DLD1 (cell line): ENCODE results near the gene FGF6.
"Not testable (repeated sequence)": the region's sequence is repeated elsewhere in the genome, so short reads cannot be mapped to it uniquely, and the experiment has no call there.

Experiments used
- in situ Hi-C: cut with HindIII; loops from 2 replicates; pipeline ENCODE4 v1.10.0; 2017; ENCODE audit warnings: low sequenced_read_pairs

Gene FGF6, protein sequence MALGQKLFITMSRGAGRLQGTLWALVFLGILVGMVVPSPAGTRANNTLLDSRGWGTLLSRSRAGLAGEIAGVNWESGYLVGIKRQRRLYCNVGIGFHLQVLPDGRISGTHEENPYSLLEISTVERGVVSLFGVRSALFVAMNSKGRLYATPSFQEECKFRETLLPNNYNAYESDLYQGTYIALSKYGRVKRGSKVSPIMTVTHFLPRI

DNA sequence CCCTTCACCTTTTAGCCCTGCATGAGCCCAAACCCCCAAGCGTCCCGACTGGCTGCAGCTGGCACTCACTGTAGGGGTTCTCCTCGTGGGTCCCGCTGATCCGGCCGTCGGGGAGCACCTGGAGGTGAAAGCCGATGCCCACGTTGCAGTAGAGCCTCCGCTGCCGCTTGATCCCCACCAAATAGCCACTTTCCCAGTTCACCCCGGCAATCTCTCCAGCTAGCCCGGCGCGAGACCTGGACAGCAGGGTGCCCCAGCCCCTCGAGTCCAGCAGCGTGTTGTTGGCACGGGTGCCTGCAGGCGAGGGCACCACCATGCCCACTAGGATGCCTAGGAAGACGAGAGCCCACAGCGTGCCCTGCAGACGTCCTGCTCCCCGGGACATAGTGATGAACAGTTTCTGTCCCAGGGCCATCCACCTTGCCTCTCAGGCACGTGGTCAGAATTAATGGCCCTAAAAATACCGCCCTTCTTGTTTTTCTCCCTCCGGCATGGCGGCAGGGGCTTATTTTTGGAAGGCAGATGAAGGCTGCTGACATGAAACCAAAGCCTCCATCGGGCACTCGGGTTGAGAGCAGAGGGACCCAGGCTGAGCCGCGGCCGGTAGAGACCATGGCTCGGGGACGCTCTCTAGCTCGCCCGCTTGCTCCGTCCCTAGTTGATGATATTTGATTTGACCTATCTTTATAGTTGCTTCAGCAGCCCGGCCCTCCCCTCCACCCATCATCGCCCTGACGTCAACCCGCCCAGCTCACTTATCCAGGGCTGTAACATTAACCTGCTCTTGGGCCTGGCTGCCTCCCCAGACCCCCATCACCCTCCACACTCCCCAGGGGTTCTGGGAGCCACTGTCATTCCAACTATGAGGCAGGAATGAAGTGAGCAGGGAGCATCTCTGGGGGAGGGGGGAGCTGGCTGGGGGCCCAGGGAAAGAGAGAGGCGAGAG is at the start of gene FGF6:
FGF6 (minus strand) TSS at position 660 of the 946 bp plus-strand sequence; CDS start at position 415, 245 bp downstream.
- in situ Hi-C loops: no loop called here

DNA sequence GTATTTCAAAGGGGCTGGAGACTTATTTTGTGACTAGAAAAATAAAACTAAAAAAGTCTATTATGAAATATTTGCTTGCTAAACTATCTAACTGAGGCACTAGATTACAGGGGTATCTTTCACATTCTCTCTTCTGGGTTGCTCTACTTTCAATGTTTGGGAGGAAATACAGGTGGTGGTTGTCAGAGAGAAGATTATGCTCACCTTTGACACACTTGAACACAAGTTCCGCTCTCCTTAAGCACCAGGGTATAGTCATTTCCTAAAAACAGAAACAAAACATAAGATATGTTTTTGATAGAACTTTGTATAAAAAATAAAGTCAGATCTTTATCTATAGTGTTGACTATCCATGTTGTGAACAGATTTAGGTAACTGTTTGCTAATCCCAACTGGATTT is 45.4 kb upstream of the FGF6 start:
- in situ Hi-C loops: no loop called here

DNA sequence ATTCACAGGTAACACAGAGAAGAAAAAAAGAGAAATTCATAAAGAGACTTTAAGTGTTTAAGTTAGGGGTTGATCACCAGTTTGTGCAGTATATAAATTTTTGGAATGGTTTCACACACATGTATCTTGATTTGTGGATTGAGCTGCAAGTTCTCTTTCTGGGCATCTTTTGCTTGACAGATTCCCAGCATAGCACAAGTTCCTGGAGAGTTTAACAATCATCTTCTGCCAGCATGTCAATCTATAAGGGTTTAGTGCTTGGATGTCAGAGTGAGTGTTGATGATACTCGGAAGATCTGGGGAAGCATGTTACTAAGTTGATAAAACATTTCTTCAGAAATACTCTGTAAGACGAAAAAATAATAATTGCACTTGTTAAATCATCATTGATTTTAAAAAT is 43.9 kb upstream of the FGF6 start:
- in situ Hi-C loops: no loop called here

DNA sequence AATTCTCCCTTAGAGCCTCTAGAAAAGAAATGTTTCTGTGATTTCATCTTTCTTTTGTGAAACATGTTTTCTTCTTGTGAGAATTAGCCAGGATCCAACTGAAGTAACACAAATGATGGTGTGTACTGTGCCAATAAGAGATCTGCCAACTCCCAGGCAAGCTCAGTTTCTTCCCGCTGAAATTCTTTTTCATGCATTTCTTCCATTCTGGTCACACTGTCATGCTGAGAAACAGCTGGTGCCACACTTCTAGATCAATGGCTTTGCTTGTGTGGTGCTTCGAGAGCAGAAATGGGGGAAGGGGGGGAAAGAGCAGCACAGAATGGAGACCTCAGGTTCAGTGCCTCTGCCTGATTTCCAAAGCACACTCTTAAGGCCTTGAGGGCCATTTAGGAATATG is 41.4 kb upstream of the FGF6 start:
- in situ Hi-C loops: no loop called here

DNA sequence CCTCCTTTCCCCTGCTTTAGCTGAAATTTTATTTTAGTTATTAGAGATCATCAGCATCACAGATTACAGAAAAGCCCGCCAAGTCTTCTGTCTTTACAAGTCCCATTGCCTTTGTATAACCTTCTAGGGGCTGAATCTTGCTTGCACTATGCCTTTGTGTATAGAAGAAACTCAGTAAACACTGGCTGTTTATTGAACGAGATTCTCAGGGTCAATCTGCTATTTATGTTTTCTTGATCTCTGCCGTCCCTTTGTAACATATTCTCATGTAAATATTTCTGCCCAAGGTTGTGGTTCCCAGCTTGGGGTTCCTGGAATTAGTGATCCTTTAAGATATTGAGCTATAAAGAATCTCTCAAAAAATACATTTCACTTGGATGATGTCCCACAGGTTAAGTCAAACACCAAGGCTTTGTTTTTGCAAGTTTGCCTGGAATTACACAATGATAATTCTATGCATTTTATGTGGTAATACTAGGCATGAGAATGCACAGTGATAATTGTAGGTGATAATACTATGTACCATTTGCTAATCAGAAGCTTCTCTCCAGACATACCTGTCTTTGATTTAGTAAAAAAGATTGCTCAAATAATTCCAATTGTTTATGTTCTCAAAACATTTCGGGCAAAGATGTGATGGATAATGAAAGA is 40.6 kb upstream of the FGF6 start:
- in situ Hi-C loops: no loop called here

DNA sequence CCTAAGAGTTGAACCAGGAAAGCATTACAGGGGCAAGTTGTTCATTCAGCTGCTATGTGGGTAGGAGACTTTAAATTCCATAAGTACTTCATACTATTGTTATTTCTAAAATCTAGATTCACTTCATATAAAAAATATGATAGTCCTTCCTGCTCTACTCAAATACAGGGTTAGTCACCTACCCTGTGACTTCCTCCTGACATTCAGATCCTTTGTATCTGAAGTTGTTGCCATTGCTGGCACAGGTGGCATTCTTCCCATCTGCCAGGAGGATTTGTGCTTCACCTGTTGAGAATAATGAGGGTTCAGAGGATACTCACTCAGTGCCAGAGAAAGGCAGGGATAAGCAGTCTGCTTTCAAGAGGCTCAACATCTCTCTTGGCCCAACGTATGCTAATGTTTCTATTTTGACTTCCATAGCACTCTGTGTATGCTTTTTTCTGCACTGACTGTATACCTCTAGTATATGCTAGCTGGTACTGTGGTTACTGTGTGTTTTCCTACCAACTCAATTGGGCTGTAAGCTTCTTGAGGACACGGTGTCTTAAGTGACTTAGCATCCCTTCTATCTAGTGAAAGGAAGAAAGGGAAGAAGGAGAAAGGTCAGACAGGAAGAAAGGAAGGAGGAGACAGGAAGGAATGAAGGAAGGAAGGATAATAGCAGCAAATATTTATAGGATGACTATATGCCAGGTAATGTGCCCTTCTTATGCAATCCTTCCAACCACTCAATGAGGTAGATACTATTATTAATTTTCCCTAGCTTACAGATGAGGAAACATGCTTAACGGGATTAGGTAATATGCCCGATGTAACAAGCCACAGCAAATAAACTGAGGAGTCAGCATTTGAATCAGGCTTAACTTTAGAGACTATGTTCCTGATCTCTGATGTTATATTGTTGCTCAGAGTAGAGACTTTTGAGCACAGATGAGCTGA is 38.5 kb upstream of the FGF6 start:
- in situ Hi-C loops: no loop called here

DNA sequence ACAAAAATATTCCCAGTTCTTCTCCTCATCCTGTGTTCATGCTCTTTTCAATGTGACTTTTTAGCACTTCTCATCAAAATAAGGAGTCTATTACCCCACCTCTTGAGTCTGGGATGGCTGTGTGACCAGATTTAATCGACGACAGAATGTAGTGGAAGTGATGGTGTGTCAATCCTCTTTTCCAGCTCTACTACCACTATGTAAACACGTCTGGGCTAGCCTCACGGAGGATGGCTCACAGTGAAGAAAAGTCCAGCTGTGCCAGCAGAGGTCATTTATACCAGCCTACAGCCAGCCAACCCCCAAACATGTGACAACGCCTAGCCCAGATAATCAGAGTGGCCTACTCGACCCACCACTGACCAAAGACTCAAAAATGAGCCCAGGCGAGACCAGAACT is 37.3 kb upstream of the FGF6 start:
- in situ Hi-C loops: no loop called here

DNA sequence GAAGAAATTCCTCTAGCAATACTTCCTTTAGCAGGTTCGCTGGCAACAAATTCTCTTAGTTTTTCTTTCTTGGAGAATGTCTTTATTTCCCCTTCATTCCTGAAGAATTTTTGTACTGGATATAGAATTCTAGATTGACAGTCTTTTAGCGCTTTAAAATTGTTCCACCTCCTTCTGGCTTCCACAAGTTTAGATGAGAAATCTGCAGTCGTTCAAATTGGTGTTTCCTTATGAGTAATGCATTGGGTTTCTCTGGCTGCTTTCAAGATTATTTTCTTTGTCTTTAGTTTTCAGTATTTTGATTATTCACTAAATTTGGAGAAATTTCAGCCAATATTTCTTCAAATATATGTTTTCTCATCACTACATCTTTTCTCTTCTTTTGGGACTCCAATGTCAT is 33.3 kb upstream of the FGF6 start:
- in situ Hi-C loops: no loop called here

DNA sequence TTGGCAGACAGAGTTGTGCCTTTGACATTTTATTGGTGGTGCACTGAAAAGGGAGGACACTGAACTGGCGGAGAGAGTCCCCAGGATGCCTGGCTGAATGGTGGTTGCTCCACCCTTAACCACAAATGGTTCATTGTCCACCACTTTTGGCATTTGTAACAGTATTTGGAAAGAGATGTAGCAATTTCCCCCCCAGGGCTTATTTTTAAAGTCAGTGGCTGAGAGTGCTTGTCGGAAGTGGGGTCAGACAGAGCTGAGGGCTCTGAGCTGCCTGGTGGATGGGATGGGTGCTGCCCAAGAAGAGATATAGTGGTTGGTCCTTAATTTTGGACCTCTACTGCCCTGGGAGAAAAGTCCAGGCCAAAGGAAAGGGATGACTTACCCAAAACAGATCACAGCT is 31.5 kb upstream of the FGF6 start:
- in situ Hi-C loops: no loop called here

DNA sequence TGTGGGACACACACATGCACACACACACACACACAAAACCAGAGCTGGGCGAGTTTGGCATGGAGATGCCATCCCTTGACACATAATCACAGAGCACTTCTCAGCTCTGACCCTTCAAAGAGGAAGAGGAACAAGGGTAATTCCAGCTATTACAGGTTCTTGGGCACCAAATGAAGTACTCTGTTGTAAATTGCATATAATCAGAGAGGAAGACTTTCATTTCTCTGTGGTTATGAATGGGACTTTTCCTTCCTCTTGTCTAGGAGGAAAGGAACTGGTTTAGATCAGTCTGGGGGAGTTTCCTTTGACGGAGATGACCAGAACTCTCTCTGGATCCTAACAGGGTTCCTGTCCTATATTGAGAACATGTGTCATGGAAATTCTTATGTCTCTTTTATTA is 26.4 kb upstream of the FGF6 start:
- in situ Hi-C loops: no loop called here

DNA sequence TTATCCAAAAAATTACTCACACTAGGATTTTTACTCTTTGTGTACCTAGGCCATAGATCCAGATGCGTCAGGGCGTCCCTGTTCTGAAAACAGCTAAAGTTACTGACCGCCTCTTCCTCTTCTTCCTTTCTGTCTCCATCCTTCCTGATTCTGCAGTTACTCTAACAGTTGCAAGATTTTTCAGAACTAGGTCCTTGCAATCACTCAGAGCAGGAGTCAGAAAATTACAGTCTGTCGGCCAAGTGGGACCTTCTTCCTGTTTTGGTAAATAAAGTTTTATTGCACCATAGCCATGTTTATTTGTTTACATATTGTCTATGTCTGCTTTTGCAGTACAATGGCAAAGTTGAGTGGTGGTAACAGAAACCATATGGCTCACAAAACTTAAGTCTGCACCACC is 25.6 kb upstream of the FGF6 start:
- in situ Hi-C loops: no loop called here

DNA sequence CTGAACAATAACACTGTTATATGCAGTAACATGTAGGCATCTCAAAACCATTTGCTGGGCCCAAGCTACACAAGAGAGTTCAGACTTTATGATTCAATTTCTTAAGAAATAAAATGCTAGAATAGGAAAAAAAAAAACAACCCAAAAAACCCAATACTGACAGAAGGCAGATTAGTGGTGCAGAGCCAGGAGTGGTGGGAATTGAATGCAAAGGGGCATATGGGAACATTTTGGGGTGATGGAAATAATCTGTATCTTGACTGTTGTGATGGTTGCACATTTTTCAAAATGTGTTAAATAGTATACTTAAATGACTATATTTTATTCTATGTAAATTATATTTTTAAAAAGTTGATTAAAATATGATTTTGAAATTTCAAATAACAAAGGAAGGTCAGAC is 23.4 kb upstream of the FGF6 start:
- in situ Hi-C loops: no loop called here

DNA sequence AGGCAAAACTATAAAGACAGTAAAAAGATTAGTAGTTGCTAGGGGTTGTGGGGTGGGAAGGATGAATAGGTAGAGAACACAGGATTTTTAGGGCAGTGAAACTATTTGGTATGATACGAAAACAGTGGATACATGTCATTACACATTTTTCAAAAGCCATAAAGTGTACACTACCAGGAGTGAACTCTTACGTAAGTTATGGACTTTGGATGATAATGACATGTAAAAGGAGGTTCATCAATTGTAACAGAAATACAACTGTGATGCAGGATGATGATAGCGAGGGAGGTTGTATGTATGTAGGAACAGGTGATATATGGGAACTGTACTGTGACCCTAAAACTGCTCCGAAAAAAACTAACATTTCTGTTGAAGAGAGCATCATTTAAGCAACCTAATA is 15.1 kb upstream of the FGF6 start:
- in situ Hi-C loops: no loop called here

DNA sequence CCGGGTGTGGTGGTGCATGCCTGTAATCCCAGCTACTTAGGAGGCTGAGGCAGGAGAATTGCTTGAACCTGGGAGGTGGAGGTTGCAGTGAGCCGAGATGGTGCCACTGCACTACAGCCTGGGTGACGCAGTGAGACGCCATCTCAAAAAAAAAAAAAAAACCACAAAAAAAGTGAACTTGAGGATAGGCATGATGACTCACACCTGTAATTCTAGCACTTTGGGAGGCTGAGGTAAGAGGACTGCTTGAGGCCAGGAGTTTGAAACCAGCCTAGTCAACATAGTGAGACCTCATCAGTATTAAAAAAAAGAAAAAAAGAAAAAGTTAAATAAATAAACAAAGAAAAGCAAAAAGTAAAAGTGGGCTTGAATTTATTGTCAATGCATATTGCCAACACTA is 10.2 kb upstream of the FGF6 start:
- in situ Hi-C loops: not testable (repeated sequence)

DNA sequence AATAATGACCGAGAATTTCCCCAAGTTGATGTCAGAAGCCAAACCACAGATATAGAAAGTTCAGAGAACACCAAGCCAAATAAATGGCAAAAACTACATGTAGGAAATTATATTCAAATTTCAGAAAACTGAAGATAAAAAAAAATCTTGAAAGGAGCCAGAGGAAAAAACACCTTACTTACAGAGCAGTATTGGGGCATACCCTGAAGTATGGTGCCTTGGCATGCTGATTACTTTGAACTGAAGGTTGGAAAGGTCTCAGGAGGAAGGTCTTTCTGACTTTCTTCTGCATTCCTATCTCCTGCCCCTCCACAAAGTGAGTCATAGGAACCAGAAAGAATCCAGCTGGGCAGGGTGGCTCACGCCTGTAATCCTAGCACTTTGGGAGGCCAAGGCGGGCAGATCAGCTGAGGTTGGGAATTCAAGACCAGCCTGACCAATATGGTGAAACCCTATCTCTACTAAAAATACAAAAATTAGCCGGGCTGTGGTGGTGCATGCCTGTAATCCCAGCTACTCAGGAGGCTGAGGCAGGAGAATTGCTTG is 8.8 kb upstream of the FGF6 start:
- in situ Hi-C loops: no loop called here

DNA sequence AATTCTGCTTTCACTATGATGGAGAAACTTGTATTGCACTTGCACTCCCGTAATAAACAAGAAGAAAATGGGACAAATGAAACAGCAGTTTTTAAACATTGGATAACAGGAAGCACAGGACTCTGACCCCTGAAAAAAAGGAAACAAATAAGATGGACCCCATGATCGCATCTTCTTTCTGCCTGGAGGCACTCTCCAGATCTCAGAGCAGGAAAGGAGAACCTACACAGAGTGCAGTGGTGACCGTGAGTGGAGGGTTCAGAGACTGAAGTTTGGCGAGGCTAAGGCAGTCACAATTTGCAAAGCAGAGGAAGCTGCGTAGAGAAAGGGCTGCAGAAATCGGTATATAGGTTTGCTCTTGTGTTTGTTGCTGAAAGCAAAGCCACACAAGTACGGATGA is 6.1 kb upstream of the FGF6 start:
- in situ Hi-C loops: no loop called here

DNA sequence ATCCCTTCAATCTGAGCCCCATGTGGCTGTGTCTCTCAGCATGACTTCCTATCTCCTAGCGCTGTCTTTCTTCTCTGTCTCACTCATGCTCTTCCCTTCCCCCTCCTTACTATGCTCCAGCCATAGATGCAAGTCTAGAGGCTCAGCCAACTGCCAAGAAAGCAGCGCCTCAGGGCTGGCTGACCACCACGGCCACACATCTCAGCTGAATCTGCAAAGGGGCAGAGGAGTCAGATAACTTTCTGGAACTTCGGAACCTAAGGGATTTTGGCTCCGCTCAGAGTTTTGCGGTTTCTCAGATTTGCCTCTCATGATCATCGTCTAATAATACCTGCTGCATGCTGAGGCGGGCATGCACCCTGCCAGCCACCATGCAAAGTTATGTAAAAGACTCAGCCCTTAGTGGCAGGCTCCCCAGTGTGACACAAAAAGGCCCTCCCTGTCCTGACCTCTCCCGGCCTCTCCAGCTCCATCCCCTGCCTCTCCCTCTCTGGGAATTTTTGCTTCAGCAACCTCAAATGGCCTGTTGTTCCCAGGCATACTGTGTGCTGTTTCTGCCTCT is 5.0 kb upstream of the FGF6 start:
- in situ Hi-C loops: no loop called here

DNA sequence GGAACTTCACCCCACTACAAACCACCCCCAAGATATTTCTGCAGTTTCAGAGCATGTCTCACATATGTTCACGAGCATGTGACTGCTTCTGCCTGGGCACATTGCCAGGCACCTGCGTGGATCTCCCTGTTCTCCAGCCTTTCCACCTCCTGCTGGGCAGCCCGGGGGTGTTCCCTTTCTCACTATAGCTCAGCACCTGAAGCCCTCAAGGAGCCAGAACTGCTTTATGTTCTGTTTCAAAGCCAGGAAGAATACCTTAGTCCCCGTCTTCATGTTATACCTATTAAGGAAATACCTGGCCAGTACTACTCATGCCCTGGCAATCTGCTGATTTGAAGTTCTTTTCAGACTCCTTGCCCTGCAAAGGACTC is 4.2 kb upstream of the FGF6 start:
- in situ Hi-C loops: no loop called here

DNA sequence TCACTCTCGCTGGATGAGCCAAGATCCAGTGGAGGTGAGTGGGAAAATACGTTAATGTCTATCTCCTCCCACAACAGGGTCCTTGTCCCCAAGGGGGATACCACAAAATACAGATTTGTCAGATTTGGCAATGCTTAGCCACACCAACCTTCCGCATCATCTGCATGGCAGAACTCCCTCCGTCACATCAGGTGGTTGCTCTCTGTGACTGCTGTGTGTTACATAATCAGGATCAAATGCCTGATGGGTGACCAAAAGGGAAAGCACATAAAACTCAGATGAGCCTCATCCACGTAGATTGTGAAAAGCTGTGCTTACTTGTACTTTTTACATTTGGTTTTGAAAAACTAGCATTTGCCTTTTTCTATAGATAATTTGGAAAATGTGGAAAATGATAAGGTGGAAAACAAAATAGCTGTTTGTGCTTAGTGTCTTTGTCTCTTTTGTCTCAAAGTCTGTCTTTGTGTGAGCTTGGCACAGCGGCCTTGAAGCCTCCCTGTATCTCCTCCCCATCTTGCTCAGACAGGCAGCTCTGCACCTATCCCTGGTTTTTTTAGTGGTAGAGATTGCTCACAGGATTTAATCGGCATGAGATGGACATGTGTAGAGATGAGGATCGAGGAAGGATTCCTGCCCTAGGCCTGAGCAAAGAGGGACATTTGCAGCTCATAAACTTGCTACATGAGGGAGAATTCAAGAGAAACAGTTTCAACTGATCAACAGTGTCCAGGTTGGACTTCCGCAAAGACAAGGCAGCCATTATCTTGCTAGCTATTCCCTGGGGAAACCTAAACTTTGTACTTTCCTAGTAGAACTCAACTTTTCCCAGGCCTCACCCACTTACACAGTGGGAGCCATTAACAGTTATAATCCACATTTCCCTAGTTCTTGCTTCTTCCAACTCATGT is 3.6 kb upstream of the FGF6 start:
- in situ Hi-C loops: no loop called here
